COLO668 (cell line): Measurements from ENCODE around the gene CERS6.

Source experiments
- DNase-seq: peaks from one replicate; lab custom pipeline; 2025; ENCODE audit not compliant: unreplicated experiment; lab: John Stamatoyannopoulos, UW

Gene CERS6

DNA sequence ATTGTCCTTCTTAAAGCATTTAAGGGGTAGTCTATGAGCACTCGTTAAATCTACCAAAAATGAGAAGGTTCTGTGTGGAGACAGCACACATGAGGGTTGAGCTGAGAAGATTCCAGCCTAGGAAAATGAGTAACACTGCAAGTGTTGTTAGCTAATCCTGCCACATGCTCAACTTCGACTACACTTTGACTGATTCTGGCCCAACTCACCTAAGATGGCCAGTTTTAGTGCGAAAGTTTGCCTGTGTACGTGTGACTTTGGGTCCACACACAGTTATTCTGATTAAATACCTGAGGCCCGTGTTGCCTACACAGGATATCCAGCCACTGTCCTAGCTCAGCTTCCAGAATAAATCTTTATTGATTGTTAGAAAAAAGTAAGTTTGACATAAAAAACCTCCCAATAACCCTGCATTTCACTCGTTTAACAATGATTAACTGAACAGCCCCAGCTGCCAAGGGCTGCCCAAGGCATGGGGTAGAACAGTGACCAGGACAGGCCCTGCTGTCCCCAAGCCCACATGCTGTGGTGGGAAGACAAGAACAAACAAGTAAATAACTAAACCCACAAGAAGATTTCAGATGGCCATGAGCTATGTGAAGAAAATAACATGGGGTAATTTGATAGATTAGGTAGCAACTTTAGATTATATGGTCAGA, 14.7 kb upstream of the CERS6 start:
- DNase-seq = no peak

DNA sequence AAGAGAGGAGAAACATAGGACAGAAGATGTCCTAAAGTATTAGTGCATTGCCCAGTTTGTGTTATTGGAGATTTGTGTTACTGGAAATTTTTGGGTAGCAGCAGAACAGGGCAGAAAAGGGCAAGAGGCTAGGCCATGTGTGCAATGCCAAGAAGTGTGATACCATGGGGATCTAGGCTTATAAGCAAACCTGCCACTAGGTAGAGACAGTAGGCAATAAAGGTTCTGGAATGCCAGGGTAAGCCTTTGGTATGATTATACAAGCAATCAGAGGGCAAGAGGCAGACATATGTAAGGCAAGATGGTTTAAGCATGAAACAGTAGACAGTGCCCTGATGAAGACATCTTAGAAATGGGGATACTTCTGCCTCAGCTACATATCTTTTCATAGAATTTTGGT, 12.3 kb upstream of the CERS6 start:
- DNase-seq = no peak

DNA sequence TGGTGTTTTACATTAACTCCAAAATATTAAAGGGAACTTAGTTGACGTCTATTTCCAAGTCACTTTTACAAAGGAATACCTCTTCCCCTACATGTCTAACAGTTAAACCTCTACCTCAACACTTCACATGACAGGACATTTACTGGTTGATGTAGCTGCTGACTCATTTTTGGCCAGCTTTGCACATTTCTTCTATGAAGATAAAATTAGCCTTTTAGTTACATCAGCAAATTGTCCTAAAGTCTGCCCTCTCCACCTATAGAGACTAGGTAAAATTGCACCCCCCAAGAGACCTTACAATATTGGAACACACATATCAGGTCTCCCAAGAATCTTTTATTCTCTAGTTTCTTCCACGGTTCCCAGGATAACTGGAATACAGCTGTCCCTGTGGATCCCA, 10.1 kb upstream of the CERS6 start:
- DNase-seq = no peak

DNA sequence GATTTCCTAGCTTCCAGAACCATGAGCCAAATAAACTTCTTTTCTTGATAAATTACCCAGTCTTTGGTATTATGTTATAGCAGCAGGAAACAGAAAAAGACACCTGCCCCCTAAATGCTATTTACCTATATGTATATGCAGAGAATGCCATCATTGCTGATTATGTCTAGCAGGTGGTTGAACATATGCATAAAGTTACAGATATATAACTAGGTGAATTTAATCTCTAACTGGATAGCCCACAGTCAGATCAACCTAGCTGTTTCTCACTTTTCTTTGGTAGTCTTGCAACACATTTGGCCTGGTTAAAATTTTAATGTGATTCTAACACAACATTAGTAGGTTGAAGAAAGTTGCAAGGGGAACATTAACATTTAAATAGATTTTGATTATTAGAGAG, 7.1 kb upstream of the CERS6 start:
- DNase-seq = no peak

DNA sequence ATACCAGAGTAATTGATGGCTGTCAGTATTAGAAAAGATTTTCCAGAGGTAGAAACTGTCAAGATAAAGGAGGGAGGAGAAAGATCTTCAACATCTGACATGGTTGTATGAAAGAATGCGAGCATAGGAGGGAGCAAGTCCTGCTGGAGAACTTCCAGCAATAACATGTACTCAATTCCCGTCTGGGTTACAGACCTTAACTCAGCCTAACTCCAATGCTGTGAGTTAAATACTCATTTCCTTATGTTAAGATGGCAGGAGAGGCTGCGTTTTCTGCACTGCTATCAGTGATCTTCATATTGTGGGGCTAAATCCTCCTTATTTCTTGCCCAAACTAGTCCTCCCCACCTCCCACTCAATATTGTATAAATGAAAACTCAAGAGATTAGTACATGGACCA, 6.7 kb upstream of the CERS6 start:
- DNase-seq = no peak

DNA sequence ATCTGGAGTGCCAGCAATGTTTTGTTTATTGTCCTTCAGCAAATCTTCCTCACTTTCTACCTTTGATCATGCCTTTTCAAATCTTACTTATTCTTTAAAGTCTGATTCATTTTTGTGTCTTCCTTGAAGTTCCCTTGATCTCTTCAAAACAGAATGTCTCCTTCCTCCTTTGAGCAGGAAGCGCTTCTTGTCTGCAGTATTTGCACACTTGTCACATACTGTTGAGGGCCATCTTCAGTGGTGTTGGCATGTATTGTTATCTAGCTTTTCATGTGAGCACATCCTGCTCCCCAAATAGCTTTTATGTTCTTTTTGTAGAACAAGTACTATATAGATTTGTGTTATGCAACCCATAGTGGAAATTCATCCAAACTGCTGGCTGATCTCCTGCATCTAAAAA, 5.9 kb upstream of the CERS6 start:
- no peak for DNase-seq

DNA sequence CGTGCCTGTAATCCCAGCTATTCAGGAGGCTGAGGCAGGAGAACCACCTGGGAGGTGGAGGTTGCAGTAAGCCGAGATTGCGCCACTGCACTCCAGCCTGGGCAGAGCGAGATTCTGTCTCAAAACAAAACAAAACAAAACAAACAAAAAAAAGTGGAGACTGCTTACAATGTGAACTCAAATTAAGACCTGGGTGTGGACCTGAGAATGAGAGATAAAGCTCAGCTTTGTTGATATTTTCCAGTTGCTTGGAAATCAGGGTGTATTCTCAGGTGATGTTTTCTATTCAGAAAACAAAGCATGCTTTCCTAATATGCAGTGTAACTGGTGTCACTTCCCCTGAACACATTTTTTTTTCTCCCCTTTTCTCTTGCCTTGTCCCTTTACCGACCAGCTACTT, 5.3 kb upstream of the CERS6 start:
- no peak for DNase-seq

DNA sequence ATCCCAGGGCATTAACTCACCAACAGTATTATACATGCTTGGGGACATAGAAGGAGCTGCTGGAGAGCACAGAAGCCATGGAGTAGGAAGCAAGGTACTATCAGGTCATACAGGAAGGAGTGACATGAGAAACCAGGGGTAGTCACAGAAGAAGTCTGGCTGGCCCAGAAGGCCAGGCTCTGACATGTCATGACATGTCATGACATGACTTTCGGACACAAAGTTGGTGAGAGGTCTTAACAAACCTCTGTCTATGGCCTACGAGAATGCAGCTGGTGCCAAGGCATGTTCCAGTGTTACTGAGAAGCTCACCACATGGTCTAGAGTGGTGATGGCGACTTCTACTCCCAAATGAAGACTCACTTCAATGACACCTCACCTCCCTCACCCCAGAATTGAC, 3.3 kb upstream of the CERS6 start:
- no peak for DNase-seq

DNA sequence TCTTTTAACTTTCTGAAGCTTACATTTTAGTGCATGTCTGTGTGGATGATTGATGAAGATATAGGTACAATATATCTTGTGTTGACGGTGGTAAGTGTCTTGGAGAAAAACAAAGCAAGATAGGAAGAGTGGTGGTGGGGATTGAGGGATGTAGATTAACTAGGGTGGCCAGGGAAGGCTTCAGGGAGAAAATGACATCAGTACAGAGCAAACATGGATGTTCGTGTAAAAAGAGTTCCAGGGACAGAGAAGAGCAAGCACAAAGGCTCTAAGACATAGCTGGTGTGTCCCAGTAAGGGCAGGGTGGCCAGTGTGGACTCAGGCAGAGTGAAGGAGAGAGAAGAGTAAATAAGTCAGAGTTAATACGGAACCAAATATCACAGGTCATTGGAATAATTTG, 2.7 kb upstream of the CERS6 start:
- no peak for DNase-seq

DNA sequence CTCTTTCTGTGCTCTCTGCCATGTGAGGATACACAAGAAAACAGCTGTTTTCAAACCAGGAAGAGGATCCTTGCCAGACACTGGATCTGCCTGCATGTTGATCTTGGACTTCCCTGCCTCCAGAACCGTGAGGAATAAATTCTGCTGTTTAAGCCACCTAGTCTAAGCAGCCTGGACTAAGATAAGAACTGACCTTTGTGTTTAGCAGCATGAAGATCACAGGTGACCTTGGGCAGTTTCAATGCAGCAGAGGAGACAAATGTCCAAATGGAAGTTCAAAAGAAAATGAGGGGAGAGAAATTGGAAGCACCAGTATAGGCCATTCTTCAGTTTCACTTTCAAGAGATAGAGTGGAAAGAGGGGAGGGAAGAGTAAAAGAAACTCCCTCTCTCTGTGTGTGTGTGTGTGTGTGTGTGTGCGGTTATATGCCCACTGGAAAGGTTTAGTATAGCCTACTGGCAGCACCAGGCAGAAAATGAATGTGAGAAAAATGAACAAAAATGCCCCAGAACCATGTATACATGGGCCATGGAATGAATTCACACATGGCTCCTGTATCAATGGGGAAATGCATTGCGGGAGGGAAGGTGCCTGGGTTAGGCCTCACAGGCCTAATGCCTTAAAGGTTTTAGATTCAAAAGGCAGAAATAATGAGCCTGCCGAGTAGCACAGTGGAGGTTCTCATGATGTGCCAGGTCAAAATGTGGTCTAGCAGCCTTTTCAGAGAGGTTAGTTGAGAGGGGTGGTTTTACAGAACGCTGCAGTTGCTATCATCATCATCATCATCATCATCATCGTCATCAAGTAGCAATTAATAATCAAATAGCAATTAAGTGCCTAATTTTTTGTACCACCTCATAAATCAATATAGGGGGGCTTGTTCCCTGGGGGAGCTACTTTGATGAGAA, 1.1 kb upstream of the CERS6 start:
- no peak for DNase-seq

DNA sequence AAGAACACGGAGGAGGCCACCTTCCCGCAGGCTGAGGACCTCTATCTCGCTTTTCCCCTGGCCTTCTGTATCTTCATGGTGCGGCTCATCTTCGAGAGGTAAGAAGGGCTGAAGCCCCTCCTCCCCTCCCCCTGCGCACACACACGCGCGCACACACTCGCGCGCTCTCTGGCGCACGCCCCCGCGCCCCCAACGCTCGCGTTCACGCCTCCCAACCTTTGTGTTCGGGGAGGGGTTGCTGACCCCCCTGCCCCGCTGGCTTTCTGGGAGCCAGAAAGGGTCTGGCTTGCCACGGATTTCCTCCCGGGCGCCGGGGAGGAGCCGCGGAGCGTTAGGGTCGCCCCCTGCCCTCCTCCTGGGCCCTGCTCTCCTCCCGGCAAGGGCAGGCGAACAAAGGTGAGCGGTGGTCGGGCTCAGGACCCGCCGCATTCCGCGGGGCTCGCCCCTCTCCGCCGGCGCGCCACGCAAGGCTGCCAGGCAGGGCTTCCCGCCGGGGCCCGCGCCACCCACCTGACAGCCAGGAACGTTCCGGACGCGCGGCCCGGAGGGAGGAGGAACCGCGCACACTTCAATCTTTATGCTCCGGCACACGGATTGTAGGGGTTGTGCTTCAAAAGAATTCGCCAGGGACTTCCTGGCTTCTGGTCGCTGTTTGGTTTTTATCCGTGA, 583 bp downstream of the CERS6 start:
- peak; percentile 72 for DNase-seq

DNA sequence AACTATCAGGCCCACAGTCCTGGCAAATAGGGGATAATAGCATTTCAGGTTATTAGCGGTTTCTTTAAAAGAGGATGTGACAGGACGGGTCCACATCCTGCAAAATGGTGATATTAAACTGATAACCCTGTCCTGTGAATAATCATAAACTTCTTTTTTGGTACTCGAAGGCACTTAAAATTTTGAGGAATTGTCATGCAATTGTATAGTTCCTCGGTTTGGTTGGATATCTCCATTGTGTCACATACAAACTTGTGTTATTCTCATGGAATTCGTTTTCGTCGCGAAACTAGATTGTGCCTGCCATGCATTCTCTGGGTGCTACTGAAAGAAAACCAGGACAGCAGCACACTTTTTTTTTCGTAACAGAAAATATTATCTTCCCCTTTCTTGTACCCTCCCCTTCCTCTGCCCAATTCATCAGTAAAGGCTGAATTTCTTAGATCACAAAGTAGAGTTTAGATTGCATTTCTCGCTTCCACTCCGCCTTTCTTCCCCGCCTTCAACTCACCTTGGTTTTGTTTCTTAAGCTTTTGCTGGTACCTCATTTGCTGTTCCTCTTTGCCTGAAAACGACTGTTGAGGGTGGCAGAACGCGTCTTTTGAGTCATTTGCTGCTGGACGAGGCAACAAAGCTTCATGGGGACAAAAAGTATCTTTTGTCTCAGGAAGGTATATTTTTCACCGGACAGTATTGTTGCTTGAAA, 1.3 kb downstream of the CERS6 start:
- DNase-seq = no peak

DNA sequence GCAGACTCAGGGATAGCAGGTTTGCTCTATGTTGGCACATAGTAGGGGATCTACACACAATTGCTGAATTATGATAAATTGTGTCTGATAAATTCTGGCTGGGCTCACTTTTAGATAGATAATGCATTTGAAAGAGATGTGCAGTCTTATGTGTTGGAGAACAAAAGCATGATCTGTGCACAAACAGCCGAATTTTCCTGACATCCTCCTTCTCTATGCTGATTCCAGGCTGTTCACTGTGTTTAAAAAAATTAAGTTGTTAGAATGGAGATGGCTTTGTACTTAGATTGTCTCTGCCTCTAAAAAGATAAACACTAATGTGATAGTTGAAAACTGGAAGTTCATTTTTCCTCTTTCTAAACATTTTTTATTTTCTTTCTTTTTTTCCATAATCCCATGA, 2.1 kb downstream of the CERS6 start:
- no peak for DNase-seq

DNA sequence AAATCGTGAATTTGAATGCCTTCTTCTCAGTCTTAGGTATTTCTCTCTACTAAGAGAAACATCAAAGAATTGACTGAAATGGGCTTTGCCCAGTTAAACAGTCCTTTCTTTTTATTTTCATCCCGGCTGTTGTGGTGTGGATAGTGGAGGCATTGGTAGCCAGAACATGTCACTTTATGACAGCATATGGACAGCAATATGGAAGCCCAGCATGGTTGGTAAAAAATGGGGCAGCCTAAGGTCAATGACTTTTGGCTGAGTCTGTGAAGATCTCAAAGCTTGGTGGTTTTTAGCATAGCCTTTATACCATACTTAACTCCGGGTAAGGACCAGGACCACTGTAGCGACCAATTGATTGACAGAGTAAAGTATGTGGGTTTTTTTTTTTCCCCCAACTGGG, 3.2 kb downstream of the CERS6 start:
- DNase-seq = no peak

DNA sequence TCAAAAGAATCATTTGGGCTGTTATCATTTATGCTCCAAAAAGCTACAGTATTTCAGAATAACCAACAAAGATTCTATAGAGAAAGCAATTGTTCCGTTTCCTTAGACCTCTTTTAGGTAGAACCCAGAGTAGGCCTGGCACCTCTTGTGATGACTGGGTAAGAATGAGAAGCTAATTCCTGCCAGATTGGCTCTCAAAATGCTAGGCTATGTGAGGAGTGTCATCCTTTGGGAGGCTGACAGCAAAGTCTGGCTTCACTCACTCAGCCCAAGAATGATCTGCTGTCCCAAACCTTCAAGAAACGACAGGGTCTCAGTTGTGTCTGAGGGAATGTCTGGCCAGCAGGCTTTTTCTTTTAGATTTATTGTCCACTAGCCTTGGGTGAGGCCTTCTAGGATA, 4.5 kb downstream of the CERS6 start:
- DNase-seq = no peak

DNA sequence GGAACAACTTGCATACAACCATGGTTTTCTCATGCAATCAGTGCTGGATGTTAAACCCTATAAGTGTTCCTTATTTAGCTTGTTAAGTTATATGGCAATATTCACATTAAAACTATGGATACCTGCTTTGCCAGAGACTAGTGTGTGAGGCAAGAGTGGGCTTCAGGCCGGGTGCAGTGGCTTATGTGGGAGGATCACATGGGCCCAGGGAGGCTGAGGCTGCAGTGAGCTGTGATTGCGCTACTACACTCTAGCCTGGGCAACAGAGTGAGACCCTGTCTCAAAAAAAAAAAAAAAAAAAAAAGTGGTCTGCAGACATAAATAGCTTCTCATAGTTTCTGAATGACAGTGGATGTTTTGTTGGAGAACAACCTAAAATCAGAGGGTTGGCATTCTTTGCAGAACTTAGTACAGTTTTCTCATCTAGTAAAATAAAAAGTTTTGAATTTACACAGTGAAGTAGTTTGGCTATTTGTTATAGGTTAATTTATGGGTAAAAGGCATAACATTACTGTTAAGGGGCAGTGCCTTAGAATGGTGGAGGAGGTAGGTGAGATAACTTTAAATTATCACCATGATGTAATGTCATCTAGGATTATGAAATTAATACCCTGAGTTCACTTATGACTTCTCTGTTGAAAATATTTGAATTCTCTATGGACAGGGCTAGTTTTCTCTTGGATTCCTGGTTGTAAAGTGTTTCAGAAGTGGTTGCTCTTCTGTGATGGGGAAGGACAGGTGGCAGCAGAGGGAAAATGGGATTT, 5.3 kb downstream of the CERS6 start:
- DNase-seq = no peak

DNA sequence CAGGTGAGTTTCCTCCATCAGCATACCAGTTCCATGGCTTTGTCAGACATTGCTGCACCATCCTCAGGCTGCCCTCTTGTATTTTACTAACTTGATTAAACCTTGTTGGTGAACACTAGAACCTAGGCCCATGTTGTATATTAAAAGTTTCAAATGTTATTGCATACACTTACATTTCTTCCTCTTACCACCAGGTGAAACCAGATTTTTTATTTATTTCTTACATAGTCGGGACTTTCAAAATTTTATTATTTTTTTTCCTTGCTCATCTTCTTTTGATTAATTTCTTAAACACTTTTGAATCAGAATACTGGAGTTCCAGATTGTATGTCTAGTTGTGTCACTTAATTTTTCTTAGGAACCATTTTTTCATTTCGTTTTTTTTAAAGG, 5.9 kb downstream of the CERS6 start:
- no peak for DNase-seq

DNA sequence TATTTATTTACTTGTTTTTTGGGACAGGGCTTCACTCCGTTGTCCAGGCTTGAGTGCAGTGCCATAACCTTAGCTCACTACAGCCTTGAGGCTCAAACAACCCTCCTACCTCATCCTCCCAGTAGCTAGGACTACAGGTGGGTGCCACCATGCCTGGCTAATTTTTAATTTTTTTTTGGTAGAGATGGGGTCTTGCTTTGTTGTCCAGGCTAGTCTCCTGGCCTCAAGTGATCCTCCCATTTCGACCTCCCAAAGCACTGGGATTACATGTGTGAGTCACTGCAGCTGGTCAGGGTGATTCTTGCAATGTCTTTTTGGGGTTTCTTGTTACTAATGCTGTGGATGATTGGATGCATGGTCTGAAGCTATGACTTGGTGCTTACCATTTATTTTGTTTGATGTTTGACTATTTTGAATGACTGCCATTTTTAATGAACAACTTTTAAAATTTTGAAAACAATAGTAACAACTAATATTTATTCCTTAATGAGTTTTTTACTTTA, 6.5 kb downstream of the CERS6 start:
- no peak for DNase-seq

DNA sequence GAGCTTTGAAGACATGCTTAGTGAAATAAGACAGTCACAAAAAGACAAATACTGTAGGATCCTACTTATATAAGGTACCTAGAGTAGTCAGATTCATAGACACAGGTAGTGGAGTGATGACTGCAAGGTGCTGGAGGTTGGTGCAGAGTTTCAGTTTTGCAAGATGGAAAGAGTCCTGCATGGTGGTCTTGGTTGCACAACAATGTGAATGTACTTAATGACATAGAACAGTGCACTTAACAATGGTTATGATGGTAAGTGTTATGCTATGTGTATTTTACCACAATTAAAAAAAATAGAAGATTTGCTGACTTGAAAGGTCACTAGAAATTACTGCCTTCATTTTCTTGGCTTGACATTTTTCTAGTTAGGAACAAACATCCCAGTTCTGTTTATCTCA, 9.5 kb downstream of the CERS6 start:
- no peak for DNase-seq

DNA sequence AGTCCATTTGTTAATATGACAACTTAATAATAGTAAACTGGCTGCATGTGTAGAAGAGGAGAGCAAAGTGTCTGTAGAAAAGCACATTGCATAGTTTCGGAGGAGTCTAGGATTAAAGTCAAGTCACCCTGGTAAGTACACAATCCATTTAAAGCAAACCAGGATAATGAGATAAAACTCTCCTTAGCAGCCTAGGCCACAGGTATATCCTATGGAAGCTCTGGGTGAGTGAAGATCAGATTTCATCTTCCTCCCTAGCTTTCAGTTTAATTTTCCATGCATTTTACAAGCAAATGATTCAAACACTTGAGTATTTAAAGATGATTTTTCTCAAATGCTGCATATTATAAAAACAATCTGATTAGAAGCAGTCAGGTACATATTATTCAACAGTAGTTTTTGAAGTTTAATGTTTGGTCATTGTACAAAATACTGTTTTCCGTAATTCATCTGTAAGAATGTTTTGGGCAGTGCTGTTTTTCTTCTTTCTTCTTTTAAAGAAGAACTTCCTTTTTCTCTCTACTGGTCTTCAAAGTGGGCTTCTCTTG, 10.2 kb downstream of the CERS6 start:
- no peak for DNase-seq
